GM18858 (cell line): ENCODE results near the gene LARP4B.
"Not testable (repeated sequence)": the region's sequence is repeated elsewhere in the genome, so short reads cannot be mapped to it uniquely, and the experiment has no call there.

Experiments used
- ATAC-seq: cut with Tn5 transposase; IDR thresholded peaks from one replicate; pipeline ENCODE4 v1.9.1; 2021; ENCODE audit not compliant: unreplicated experiment

LARP4B gene

DNA sequence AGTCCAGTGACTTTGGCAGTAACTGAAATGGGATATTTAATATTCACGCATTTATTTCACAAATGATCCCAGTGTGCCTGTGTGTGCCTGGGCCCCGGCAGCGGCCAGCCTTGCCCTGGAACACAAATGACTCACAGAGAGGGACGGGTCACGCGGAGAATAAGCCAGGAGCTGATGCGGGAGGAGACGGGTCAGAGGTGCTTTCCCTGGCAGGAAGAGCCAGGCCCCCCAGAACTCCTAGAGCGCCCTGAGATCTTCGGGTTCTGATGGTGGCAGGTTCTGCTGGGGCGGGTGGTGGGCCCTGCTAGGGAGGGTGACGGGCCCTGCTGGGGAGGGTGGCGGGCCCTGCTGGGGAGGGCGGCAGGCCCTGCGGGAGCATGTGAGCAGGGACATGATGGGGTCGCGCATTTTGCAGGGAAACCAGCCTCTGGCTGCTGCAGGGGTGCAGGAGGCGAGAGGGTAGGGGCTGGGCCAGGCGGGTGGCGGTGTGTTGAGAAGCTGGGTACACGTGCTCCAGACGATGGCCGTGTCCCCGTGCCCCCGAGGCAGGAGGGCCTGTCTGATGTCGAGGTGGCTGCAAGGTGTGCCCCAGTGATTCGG is 157.8 kb downstream of the LARP4B start:
- no peak for ATAC-seq

- no peak for ATAC-seq
Measured at GRCh38 chr10:772227-772637, 159.3 kb downstream of the LARP4B start.

- ATAC-seq: no peak
Measured at GRCh38 chr10:771647-772046, 159.9 kb downstream of the LARP4B start.

GRCh38 chr10:770975-771374 is 160.5 kb downstream of the LARP4B start:
- no peak for ATAC-seq

DNA sequence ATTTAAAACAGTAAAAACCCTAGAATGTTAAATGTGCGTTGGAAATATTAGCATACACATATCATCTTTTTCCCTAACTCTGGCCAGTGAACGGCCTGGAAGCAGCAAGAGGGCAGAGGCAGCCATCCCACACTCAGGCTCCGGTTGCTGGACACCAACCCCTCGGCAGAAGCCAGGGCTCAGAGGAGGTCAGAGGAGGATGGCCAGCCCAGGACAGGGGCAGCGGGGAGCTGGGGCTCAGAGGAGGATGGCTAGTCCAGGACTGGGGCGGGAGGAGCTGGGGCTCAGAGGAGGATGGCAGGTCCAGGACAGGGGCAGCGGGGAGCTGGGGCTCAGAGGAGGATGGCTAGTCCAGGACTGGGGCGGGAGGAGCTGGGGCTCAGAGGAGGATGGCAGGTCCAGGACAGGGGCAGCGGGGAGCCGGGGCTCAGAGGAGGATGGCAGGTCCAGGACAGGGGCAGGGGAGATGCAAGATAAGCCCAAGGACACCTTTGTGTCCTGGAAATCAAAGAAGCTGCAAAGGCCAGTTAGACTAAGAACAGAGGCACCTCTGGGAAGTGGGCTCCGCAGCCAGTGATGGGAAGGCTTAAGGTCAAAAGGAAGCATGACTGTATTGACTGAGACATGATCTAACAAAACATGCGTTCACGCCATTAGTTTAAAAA is 161.3 kb downstream of the LARP4B start:
- ATAC-seq: not testable (repeated sequence)

DNA sequence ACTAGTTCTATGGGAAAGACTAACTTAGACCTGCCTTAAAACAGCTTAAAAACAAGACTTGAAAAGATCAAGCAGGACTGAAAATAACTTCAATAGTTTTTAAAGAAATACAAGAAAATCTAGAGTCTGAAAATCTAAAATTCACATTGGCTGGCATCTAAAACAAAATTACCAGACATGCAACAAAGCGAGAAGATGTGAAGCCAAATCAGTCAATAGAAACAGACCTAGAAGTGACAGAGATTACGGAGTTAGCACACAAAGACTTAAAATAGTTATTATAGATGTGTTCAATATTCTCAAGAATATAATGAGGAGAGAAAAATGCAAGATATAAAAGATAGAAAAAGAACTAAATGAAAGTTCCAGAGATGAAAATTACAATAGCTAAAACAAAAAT is 163.7 kb downstream of the LARP4B start:
- ATAC-seq: no peak

DNA sequence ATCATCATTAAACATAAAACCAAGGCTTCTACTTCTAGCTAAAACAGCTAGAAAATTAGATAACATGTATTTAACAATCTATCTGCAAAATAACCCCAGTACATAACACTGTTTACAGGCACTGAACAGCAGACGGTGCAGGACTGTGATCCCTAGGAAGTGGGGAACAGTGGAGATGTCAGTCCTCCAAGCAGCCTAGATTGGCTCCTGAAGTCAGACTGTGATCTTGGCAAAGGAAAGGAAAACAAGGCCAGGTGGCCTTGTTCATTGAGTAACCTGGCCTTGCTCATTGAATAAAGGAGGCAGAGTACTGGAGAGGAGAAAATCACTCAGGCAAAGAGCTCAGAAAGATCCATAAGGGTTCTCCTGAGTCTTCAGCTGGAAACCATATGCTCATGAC is 164.3 kb downstream of the LARP4B start:
- ATAC-seq: no peak

DNA sequence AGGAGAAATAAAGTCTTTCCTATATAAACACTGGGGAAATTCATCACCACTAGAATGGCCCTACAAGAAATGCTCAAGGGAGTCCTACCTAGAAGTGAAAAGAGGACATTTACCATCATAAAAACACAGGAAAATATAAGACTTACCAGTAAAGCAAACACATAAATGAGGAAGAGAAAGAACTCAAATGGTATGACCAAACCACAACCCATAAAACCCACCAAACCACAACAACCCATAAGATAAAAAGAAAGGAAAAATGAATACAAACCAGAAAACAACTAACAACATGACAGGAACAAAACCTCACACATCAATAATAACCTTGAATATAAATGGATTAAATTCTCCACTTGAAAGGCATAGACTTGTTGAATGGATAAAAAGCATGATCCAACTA is 170.1 kb downstream of the LARP4B start:
- ATAC-seq: no peak

- ATAC-seq: no peak
Measured at GRCh38 chr10:760622-761021, 170.9 kb downstream of the LARP4B start.

DNA sequence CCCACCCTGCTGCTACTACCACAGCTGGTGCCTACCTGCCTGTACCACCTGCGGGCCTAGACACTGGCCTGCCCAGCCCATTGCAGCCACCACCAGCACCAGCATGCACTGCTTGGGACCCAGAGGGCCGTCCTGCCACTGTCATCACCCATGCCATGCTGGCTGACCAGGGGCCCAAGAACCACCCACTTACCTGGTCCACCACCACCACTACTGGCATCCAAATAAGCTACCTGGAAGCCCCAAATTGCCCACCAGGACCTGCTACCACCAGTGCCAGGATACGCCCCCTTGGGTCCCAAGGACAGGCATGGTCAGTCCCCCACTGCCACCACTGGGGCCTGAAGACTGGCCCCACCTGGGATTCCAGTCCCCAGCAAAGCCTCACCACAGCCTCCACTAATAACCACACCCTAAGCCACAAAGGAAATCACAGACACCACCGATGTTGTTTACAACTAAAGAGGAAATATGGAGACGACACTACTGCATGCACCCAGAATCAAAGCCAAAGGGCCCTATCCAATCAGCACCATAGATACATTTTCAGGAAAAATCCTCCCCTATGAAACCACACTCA is 171.5 kb downstream of the LARP4B start:
- no peak for ATAC-seq
